ENCODE measurements around the gene FAM241B.

Gene FAM241B

GRCh38 chr10:69668721-69669120 is 38.7 kb downstream of the FAM241B start:
- DNase-seq = no peak

GRCh38 chr10:69669409-69669808 is 39.4 kb downstream of the FAM241B start:
- DNase-seq = no peak

GRCh38 chr10:69673521-69673920 is 43.5 kb downstream of the FAM241B start:
- no peak for DNase-seq

GRCh38 chr10:69674786-69675185 is 44.7 kb downstream of the FAM241B start:
- no peak for DNase-seq

GRCh38 chr10:69676301-69676700 is 46.3 kb downstream of the FAM241B start:
- no peak for DNase-seq

GRCh38 chr10:69677985-69678654 is 48.1 kb downstream of the FAM241B start:
- no peak for DNase-seq

GRCh38 chr10:69679736-69680135 is 49.7 kb downstream of the FAM241B start:
- no peak for DNase-seq

- DNase-seq = no peak
Measured at GRCh38 chr10:69680610-69681009, 50.6 kb downstream of the FAM241B start.

- no peak for DNase-seq
Measured at GRCh38 chr10:69681436-69681835, 51.4 kb downstream of the FAM241B start.

GRCh38 chr10:69682955-69683474 is 53.0 kb downstream of the FAM241B start:
- DNase-seq = no peak

Measured in NCI-H510A treated with DMSO at 0.1 percent for 48 hours (cell line).